Activated CD4-positive, alpha-beta T cell treated with anti-CD3 and anti-CD28 coated beads, Interleukin-2, amount 10 ng/mL, durations not matched to agents 24 days and 14 days (primary cell): ENCODE data around the gene CNIH3. TPM values are rescaled to one million over a fixed set of nuclear protein-coding genes. Genes with fewer than 3 reads are reported as not detected.
"Not testable (repeated sequence)": the region's sequence is repeated elsewhere in the genome, so short reads cannot be mapped to it uniquely, and the experiment has no call there.

Experiments used
- DNase-seq: peaks from one replicate; pipeline ENCODE4 v3.0.0; 2022
- H3K27ac Mint-ChIP-seq: one replicate; pipeline ENCODE4 v1.8.0; 2022; ENCODE audit warnings: mild to moderate bottlenecking, mixed read lengths
- H3K27me3 Mint-ChIP-seq: one replicate; pipeline ENCODE4 v1.8.0; 2022; ENCODE audit warnings: mixed read lengths
- H3K36me3 Mint-ChIP-seq: one replicate; pipeline ENCODE4 v1.8.0; 2022; ENCODE audit warnings: low read depth, mild to moderate bottlenecking, mixed read lengths
- H3K4me1 Mint-ChIP-seq: one replicate; pipeline ENCODE4 v1.8.0; 2021; ENCODE audit warnings: mixed read lengths
- H3K4me3 Mint-ChIP-seq: one replicate; pipeline ENCODE4 v1.8.0; 2022; ENCODE audit warnings: mild to moderate bottlenecking, moderate library complexity, mixed read lengths
- H3K9me3 Mint-ChIP-seq: one replicate; pipeline ENCODE4 v1.8.0; 2021; ENCODE audit warnings: mixed read lengths
- intact Hi-C: fragments of 100-400 bp; cut with micrococcal nuclease; formaldehyde crosslinking; loops from one replicate; pipeline ENCODE4 v1.15.1; 2023
- total RNA-seq: library from RNA; stranded (reverse); gene quantifications from 2 replicates; pipeline ENCODE4 v1.2.3, GENCODE V29; 2022

CNIH3 gene
- 1.1 TPM in 2 replicates for total RNA-seq

DNA sequence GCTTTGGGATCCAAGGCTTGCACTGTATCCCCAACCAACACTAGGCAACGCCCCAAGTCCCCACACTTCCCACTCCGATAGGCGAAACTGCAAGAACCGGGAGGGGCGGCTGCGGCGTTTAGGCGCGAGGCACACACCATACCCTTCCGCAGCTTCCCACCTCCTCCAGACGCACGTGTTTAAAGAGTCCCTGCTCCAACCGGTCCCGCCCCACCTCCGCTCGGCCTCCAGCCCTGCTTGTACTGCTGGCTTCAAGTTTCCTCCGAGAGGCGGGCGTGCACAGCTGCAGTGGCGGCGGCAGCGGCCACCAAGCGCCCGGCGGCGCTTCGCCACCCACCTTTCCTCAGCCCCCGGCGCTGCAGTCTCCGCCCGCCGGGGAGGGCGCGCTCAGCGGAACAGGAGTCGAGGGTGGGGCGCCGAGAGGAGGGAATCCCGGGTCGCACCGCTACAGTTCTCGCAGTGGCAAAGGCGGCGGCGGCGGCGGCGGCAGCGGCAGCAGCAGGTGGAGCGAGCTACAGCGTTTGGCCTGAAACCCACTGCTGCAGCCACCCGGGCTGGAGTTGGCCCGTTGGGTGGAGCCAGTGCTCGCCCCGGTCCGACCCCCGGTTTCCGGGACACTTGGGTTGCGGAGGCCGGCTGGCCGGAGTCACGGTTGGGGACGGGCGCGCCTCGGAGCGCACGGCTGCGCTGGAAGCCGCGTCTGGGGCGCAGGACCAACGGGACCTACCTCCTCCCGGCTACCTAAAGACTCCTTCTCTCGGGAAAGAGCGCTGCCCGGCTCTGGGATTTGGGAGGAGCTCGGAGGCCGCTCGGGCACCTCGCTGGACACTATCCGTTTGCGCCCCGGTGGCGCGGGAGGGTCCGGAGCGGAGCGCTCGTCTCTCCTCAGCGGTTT lies at the start of gene CNIH3:
TSS of gene CNIH3 (plus strand) at position 457 of the 895 bp plus-strand sequence. CDS start 858 bp downstream, outside the sequence.
- Mint-ChIP-seq H3K4me3 (peak within 1 kb of the TSS; percentile 77), H3K27ac (no peak within 1 kb of the TSS), H3K4me1 (peaks cover 22% of the 10 kb centered on the region), H3K9me3 (no peaks in the 10 kb centered on the region), H3K36me3 (no peaks in the 10 kb centered on the region), H3K27me3 (peaks cover 71% of the 10 kb centered on the region)
- intact Hi-C loops = no loop called here
- DNase-seq = peak; percentile 80

DNA sequence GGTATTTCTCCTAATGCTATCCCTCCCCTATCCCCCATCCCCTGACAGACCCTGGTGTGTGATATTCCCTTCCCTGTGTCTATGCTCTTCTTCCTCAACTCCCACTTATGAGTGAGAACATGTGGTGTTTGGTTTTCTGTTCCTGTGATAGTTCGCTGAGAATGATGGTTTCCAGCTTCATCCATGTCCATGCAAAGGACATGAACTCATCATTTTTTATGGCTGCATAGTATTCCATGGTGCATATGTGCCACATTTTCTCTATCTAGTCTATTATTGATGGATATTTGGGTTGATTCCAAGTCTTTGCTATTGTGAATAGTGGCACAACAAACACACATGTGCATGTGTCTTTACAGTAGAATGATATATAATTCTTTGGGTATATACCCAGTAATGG lies 49.6 kb upstream of the CNIH3 start:
- H3K4me3 Mint-ChIP-seq, H3K9me3 Mint-ChIP-seq, H3K36me3 Mint-ChIP-seq, intact Hi-C loops, H3K27me3 Mint-ChIP-seq, H3K27ac Mint-ChIP-seq, DNase-seq, H3K4me1 Mint-ChIP-seq: not testable (repeated sequence)

DNA sequence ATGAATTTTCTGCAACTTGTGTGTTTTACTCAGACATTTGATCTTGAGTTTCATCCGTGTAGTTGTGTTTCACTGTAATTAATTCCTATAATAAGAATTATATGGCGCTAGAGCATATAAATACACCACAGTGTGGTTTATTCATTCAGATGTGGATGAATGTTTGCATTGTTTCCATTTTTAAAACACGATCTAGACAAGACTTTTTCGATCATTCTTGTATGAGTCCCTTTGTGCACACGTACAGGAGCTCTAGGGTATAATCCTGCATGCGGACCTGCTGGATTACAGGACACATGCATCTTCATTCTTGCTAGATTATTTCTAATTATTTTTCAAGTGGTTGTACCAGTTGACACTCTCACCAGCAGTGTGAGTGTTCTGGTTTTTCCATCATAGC lies 46.8 kb upstream of the CNIH3 start:
- H3K4me3 Mint-ChIP-seq = no peak overlapping the region
- H3K9me3 Mint-ChIP-seq = peaks cover 3% of the 10 kb centered on the region
- no peak for DNase-seq
- no peak overlapping the region for H3K27ac Mint-ChIP-seq
- intact Hi-C loops = no loop called here
- no peaks in the 10 kb centered on the region for H3K4me1 Mint-ChIP-seq
- H3K27me3 Mint-ChIP-seq = peaks cover 10% of the 10 kb centered on the region
- no peaks in the 10 kb centered on the region for H3K36me3 Mint-ChIP-seq

DNA sequence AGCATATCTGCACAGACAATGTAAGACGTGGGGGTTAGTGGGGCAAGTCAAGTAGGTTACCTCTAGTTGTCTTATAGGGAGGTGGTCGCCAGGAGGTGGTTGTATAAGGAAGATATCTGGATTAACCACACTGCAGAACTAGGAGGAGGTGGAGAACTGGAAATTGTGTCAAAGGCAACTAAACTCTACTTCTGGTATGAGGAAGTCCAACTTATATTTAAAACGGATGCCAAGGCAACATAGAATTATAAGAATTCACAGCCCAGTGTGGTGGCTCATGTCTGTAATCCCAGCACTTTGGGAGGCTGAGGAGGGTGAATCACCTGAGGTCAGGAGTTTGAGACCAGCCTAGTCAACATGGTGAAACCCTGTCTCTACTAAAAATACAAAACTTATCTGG lies 44.1 kb upstream of the CNIH3 start:
- H3K4me3 Mint-ChIP-seq, H3K36me3 Mint-ChIP-seq, H3K4me1 Mint-ChIP-seq, DNase-seq, intact Hi-C loops, H3K27ac Mint-ChIP-seq, H3K9me3 Mint-ChIP-seq: not testable (repeated sequence)
- H3K27me3 Mint-ChIP-seq = peaks cover 13% of the 10 kb centered on the region

DNA sequence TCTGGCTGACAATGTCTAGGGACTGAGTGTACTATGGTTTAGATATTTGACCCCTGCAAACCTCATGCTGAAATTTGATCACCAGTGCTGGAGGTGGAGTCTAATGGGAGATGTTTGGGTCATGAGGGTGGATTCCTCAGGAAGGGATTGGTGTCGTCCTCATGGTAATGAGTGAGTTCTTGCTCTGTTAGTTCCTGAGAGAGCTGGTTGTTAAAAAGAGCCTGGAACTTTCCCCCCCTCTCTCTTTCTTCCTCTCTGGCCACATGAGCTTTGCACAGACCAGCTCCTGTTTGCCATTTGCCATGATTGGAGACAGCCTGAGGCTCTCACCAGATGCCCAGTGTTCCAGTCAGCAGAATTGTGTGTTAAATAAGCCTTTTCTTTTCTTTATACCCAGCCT lies 36.6 kb upstream of the CNIH3 start:
- peaks cover 27% of the 10 kb centered on the region for H3K27me3 Mint-ChIP-seq
- DNase-seq = no peak

DNA sequence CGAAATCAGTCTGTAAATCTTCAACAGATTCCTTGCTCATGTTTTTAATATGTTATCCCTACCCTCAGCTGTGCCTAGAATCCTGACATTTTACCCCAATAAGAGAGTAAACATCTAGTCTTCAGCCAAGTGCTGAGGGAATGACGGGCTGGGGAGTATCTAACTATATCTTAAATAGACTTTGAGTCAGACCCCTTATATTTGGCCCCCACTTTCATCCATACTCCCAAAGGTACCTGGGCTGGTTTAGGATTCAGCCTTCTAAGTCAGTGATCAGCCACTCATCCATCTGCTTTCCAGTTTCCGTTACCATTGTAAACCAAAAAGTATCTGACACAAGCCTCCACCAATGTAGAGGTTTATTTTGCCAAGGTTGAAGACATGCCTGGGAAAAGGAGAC lies 36.1 kb upstream of the CNIH3 start:
- H3K4me3 Mint-ChIP-seq = no peak overlapping the region
- no peaks in the 10 kb centered on the region for H3K36me3 Mint-ChIP-seq
- peaks cover 27% of the 10 kb centered on the region for H3K27me3 Mint-ChIP-seq
- intact Hi-C loops = no loop called here
- no peaks in the 10 kb centered on the region for H3K4me1 Mint-ChIP-seq
- H3K9me3 Mint-ChIP-seq = peaks cover 14% of the 10 kb centered on the region
- H3K27ac Mint-ChIP-seq = no peak overlapping the region
- DNase-seq = no peak

More for the DNA sequence above, 36.6 kb upstream of the CNIH3 start:
- Mint-ChIP-seq H3K4me1 (no peaks in the 10 kb centered on the region), H3K36me3 (no peaks in the 10 kb centered on the region), H3K4me3 (no peak overlapping the region), H3K9me3 (peaks cover 14% of the 10 kb centered on the region), H3K27ac (no peak overlapping the region)
- intact Hi-C loops = no loop called here

DNA sequence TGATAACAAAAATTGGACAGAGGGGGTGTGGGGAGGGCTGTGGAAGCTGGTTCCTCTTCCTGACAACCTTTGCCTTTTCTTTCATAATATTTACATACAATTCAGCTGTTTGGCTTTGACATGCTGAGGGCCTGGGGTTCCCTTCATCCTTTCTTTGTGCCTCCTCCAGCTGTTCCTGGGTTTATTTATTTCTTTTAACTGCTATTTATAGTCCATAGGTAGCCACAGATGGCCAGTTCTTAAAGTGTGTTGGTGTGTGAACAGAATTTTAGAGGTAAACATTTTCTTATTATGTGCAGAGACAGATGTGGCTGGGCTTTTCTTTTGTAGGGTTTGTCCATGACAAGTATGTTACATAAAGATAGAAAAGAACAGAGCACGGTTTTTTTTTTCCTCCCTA lies 34.1 kb upstream of the CNIH3 start:
- intact Hi-C loops = no loop called here
- no peaks in the 10 kb centered on the region for H3K36me3 Mint-ChIP-seq
- no peak overlapping the region for H3K4me3 Mint-ChIP-seq
- peaks cover 5% of the 10 kb centered on the region for H3K9me3 Mint-ChIP-seq
- H3K27me3 Mint-ChIP-seq = peaks cover 22% of the 10 kb centered on the region
- no peak overlapping the region for H3K27ac Mint-ChIP-seq
- H3K4me1 Mint-ChIP-seq = no peaks in the 10 kb centered on the region
- no peak for DNase-seq

DNA sequence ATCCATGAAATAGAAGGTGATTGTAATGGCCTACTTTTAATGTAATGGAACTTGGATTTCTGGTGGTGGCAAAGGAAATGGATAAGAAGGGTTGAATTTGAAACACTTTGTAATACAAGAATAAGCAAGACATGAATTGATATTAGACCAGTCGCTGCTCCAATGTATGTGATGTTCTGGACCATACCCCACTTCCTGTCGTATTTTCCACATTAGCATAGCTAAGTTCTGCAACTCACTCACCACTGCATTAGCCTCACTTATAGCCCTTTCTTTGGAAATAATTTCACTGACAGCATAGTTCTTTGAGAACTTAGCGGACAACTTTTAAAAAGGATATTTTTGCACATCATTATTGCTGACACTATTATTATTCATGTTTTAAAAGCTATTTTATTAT lies 32.3 kb upstream of the CNIH3 start:
- no peak overlapping the region for H3K4me3 Mint-ChIP-seq
- H3K36me3 Mint-ChIP-seq = no peaks in the 10 kb centered on the region
- intact Hi-C loops = no loop called here
- no peak overlapping the region for H3K27ac Mint-ChIP-seq
- H3K4me1 Mint-ChIP-seq = no peaks in the 10 kb centered on the region
- no peak for DNase-seq
- peaks cover 3% of the 10 kb centered on the region for H3K9me3 Mint-ChIP-seq
- H3K27me3 Mint-ChIP-seq = peaks cover 14% of the 10 kb centered on the region

DNA sequence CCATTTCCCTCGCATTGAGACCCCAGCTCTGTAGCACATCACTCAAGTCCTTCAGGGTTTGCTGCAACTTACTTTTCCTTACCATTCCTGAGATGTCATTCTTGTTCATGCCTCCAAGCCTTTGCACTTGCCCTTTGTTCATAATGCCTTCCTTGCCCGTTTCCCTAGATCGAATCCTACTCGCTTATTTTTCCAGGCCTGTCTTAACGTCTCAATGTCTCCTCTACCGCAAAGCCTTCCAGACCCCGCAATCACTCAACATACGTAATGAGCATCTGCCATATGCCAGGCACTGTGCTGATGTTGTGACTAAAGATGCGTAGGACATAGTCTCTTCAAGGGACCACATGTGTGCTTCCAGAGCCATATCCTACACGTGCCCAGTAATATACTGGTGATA lies 31.1 kb upstream of the CNIH3 start:
- Mint-ChIP-seq H3K4me3 (no peak overlapping the region), H3K27me3 (peaks cover 8% of the 10 kb centered on the region)
- intact Hi-C loops = no loop called here

DNA sequence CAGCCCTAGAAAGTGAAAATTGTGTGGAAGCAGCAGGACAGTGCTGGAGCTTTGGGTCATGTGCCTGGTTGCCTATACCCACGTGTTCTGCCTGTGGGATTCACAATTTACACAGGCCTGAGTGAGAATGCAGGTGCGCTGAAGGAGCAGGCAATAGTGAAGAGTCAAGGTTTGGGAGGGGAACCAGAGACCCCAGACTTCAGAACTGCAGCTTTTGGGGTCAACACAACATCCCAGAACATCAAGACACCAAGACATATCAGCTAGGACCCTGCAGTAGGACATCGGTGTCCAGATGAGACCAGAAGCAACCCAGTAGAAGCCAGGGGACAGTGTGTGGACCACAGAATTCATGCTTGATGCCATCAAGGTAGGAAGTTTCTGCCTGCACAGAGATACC lies 29.1 kb upstream of the CNIH3 start:
- intact Hi-C loops = no loop called here
- no peak for DNase-seq
- Mint-ChIP-seq H3K4me3 (no peak overlapping the region), H3K9me3 (no peaks in the 10 kb centered on the region), H3K27me3 (peaks cover 4% of the 10 kb centered on the region), H3K4me1 (no peaks in the 10 kb centered on the region), H3K36me3 (no peaks in the 10 kb centered on the region), H3K27ac (no peak overlapping the region)

More for the DNA sequence above, 31.1 kb upstream of the CNIH3 start:
- no peaks in the 10 kb centered on the region for H3K36me3 Mint-ChIP-seq
- no peaks in the 10 kb centered on the region for H3K9me3 Mint-ChIP-seq
- no peak overlapping the region for H3K27ac Mint-ChIP-seq
- DNase-seq = no peak
- H3K4me1 Mint-ChIP-seq = no peaks in the 10 kb centered on the region

DNA sequence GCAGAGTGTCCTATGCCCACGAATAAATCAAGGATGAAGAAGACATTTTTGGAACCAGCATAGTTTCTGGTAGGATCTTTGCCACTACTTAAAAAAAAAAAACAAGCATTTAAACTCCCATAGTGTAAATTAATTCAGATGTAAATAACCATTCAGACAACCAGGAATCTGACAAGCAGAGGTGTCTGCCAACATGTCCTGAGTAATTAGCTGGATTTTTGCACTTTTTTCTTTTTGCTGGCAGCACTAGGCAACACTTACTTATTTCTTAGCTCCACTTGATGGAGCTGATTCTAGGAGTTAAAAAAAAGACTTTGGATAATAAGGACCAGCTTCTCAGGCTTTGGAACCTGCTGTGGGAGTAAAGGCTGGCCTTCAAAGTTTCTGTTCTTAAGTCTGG lies 27.6 kb upstream of the CNIH3 start:
- Mint-ChIP-seq H3K27me3 (peaks cover 7% of the 10 kb centered on the region), H3K4me1 (peaks cover 3% of the 10 kb centered on the region), H3K27ac (no peak overlapping the region), H3K4me3 (no peak overlapping the region), H3K36me3 (no peaks in the 10 kb centered on the region), H3K9me3 (no peaks in the 10 kb centered on the region)
- DNase-seq = no peak
- intact Hi-C loops = no loop called here

DNA sequence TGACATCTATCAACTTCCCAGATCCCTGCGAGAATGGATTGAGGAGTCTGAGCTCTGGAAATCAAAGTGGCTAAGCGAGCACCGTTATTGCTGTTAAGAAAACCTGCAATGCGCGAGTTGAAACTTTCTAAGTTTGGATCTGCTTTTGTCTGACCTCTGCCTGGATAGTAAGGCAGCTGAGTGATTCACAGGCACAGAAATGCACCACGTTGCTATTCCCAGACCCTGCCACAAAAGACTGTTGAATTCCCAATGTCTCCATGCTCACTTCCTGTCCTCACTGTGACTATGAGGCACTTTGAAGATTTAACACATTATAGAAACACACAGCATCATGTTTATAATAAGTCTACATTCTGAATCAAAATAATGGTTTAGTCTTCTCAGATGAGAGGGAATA lies 27.1 kb upstream of the CNIH3 start:
- Mint-ChIP-seq H3K27ac (no peak overlapping the region), H3K27me3 (peaks cover 7% of the 10 kb centered on the region), H3K4me3 (no peak overlapping the region), H3K4me1 (peaks cover 3% of the 10 kb centered on the region), H3K36me3 (no peaks in the 10 kb centered on the region), H3K9me3 (no peaks in the 10 kb centered on the region)
- intact Hi-C loops = no loop called here
- DNase-seq = no peak

DNA sequence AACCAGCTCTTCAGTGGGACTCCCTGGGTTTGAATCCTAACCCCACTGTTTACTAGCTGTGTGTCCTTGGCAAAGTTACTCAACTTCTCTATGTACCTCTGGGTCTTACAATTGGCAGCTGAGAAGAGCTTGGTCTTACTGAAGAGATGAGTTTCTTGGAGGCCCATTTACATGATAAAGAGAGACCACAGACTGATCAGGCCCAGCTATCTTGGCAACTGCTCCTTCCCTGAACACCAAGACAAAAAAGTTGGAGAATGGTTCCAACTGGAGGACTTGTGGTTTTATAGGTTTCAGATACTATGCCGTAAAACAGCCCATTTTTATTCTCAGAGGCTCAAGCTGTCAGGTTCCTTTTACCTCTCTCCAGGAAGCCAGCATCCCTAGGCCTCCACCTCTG lies 24.8 kb upstream of the CNIH3 start:
- Mint-ChIP-seq H3K4me3 (no peak overlapping the region), H3K27ac (no peak overlapping the region), H3K9me3 (no peaks in the 10 kb centered on the region), H3K36me3 (no peaks in the 10 kb centered on the region), H3K4me1 (peaks cover 3% of the 10 kb centered on the region), H3K27me3 (peaks cover 10% of the 10 kb centered on the region)
- DNase-seq = no peak
- intact Hi-C loops = no loop called here

DNA sequence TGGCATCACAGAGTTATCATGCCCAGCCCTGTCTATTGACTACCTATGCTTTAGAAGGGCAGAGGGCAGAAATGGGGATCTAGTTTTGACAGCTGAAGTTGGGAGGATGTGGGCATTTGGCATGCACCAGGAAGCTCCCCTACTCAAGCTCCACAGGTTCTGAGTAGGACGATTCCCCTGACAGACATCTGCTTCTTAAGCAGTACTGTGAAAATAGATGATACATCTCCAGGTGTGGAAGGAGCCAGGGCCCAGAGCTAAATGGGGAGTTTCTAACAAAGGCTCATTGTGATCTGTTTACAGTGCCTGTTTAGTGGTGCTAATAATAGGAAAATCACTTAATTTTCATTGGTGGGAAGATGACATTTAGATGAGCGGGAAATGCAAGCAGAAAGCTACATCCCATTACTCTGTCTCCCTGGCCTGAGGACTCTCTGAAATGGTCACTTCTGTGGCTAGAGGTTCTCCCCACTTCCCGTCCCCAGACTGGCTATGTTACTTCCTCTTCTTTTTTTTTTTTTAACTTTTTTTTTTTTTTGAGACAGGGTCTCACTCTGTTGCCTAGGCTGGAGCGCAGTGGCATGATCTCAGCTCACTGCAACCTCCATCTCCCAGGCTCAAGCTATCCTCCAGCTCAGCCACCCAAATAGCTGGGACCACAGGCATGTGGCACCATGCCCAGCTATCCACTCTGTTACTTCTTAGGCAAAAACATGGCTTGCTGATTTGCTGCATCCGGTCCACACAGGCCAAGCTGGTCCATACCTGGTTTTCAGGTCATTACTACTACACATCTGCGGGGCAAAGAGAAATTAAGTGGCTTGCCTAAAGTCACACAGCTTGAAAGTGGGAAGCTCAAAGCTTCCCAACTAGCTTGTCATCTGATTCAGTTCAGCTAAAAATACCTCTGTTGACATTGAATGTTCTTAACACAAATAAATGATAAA lies 23.2 kb upstream of the CNIH3 start:
- intact Hi-C loops = no loop called here
- H3K4me3 Mint-ChIP-seq = no peak overlapping the region

More for the DNA sequence above, 23.2 kb upstream of the CNIH3 start:
- DNase-seq = no peak
- H3K27ac Mint-ChIP-seq = no peak overlapping the region
- no peaks in the 10 kb centered on the region for H3K36me3 Mint-ChIP-seq
- peaks cover 3% of the 10 kb centered on the region for H3K4me1 Mint-ChIP-seq
- peaks cover 13% of the 10 kb centered on the region for H3K27me3 Mint-ChIP-seq
- H3K9me3 Mint-ChIP-seq = no peaks in the 10 kb centered on the region
